Fibroblast of lung (primary cell): ENCODE data around the gene LSM6.

Source experiments
- CTCF ChIP-seq, 2 donors: IDR thresholded peaks in 1 of 2; conservative IDR thresholded peaks in 1 of 2; 1 replicate in 1 of 2; 2 replicates in 1 of 2; pipeline ENCODE4 v1.5.1; 2011 to 2012; ENCODE audit warnings: low read length in 2 of 2, control low read depth in 1 of 2, inconsistent platforms in 1 of 2, low read depth in 1 of 2, mild to moderate bottlenecking in 1 of 2
- EZH2 ChIP-seq: IDR thresholded peaks from 2 replicates; pipeline ENCODE4 v1.5.1; 2012; ENCODE audit warnings: low read length, control low read depth, mild to moderate bottlenecking; ENCODE audit errors: missing control alignments

GRCh38 chr4:146161243-146161642, 14.3 kb upstream of the LSM6 start:
- no peak for TF ChIP-seq EZH2
- TF ChIP-seq CTCF (conservative IDR thresholded peaks at IDR 0.05 in 1 of 2, IDR thresholded peaks at IDR 0.05 in 1 of 2; ENCODE audit: low read depth in 1 of 2, low read length in 2 of 2), result no peak
